Measurements from ENCODE around the gene NOSIP. TPM values are rescaled to one million over a fixed set of nuclear protein-coding genes. Genes with fewer than 3 reads are reported as not detected.

The NOSIP gene
- total RNA-seq, 1 experiment from 2014 or later = 66.1 TPM

DNA sequence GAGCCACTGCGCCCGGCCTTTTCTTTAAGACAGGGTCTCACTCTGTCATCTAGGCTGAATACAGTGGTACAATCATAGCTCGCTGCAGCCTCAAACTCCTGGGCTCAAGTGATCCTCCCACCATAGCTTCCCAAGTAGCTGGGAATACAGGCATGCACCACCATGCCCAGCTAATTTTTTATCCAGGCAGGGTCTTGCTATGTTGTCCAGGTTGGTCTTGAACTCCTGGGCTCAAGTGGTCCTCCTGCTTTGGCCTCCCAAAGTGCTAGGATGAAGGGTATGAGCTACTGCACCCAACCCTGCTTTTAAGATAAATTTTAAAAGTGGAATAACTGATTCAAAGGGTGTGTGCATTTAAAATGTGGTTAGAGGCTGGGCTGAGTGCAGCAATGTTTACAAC is 14.1 kb downstream of the NOSIP start:
- TF ChIP-seq, protein P1, sequence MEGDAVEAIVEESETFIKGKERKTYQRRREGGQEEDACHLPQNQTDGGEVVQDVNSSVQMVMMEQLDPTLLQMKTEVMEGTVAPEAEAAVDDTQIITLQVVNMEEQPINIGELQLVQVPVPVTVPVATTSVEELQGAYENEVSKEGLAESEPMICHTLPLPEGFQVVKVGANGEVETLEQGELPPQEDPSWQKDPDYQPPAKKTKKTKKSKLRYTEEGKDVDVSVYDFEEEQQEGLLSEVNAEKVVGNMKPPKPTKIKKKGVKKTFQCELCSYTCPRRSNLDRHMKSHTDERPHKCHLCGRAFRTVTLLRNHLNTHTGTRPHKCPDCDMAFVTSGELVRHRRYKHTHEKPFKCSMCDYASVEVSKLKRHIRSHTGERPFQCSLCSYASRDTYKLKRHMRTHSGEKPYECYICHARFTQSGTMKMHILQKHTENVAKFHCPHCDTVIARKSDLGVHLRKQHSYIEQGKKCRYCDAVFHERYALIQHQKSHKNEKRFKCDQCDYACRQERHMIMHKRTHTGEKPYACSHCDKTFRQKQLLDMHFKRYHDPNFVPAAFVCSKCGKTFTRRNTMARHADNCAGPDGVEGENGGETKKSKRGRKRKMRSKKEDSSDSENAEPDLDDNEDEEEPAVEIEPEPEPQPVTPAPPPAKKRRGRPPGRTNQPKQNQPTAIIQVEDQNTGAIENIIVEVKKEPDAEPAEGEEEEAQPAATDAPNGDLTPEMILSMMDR (IDR thresholded peaks at IDR 0.05) = no peak
- peaks cover 5% of the 10 kb centered on the region for H3K4me1 ChIP-seq (ENCODE audit: control insufficient read depth, insufficient read depth, low read length)
- in situ Hi-C loops (cut with HindIII; ENCODE audit: low pct_unique_long_range_greater_than_20kb, low sequenced_read_pairs) = no loop called here
- ChIA-PET CTCF (no interaction called here), POLR2A (no interaction called here)
- H3K27ac ChIP-seq (ENCODE audit: low read length) = no peak overlapping the region
- intact Hi-C loops (cut with micrococcal nuclease; ENCODE audit: unreplicated experiment) = no loop called here
- BruUV-seq (replicated peaks) = no TSS peak
- no peaks in the 10 kb centered on the region for H3K27me3 ChIP-seq (ENCODE audit: control insufficient read depth, insufficient read depth, low read length)
- H3K4me3 ChIP-seq (ENCODE audit: low read depth in 2 of 2, low read length in 2 of 2) = no peak overlapping the region
- H3K36me3 ChIP-seq (ENCODE audit: control insufficient read depth, insufficient read depth, low read length) = no peaks in the 10 kb centered on the region
- DNase-seq (ENCODE audit: low read depth, low spot score) (no peak), ATAC-seq (no peak)
- H3K9me3 ChIP-seq (ENCODE audit: control insufficient read depth, insufficient read depth, low read depth, low read length) = no peaks in the 10 kb centered on the region

DNA sequence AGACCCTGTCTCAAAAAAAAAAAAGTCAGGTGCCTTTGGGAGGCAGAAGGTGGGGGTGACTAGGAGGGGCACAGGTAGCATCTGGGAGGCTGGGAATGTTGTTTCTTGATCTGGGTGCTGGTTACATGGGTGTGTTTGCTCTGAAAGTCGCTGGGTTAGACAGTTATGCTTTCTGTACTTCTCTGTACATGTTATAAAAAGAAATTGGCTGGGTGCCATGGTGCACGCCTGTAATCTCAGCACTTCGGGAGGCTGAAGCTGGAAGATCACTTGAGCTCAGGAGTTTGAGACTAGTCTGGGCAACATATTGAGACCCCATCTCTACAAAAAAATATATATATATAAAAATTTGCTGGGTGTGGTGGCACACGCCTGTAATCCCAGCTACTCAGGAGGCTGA is 15.1 kb downstream of the NOSIP start:
- no TSS peak for BruUV-seq (replicated peaks)
- 0 out of 2 replicates have a peak, but pooled peaks cover under 1% of the 10 kb centered on the region for H3K4me1 ChIP-seq (ENCODE audit: control insufficient read depth, insufficient read depth, low read length)
- DNase-seq (ENCODE audit: low read depth, low spot score) (no peak), ATAC-seq (no peak)
- CTCF ChIA-PET = interaction anchor here (0.6 kb wide), 1 partner anchor 121 kb away, joined by 8 read pairs; no protein-coding TSS in a partner anchor
- intact Hi-C loops (cut with micrococcal nuclease; ENCODE audit: unreplicated experiment) = no loop called here
- H3K27ac ChIP-seq (ENCODE audit: low read length) = no peak overlapping the region
- H3K27me3 ChIP-seq (ENCODE audit: control insufficient read depth, insufficient read depth, low read length) = no peaks in the 10 kb centered on the region
- in situ Hi-C loops (cut with HindIII; ENCODE audit: low pct_unique_long_range_greater_than_20kb, low sequenced_read_pairs) = no loop called here
- no peaks in the 10 kb centered on the region for H3K9me3 ChIP-seq (ENCODE audit: control insufficient read depth, insufficient read depth, low read depth, low read length)
- TF ChIP-seq, protein P2, sequence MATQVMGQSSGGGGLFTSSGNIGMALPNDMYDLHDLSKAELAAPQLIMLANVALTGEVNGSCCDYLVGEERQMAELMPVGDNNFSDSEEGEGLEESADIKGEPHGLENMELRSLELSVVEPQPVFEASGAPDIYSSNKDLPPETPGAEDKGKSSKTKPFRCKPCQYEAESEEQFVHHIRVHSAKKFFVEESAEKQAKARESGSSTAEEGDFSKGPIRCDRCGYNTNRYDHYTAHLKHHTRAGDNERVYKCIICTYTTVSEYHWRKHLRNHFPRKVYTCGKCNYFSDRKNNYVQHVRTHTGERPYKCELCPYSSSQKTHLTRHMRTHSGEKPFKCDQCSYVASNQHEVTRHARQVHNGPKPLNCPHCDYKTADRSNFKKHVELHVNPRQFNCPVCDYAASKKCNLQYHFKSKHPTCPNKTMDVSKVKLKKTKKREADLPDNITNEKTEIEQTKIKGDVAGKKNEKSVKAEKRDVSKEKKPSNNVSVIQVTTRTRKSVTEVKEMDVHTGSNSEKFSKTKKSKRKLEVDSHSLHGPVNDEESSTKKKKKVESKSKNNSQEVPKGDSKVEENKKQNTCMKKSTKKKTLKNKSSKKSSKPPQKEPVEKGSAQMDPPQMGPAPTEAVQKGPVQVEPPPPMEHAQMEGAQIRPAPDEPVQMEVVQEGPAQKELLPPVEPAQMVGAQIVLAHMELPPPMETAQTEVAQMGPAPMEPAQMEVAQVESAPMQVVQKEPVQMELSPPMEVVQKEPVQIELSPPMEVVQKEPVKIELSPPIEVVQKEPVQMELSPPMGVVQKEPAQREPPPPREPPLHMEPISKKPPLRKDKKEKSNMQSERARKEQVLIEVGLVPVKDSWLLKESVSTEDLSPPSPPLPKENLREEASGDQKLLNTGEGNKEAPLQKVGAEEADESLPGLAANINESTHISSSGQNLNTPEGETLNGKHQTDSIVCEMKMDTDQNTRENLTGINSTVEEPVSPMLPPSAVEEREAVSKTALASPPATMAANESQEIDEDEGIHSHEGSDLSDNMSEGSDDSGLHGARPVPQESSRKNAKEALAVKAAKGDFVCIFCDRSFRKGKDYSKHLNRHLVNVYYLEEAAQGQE (IDR thresholded peaks at IDR 0.05; ENCODE audit: insufficient read depth in 1 of 2, low read depth in 2 of 2, low read length in 1 of 2) = no peak
- TF ChIP-seq, protein P1 (IDR thresholded peaks at IDR 0.05) = no peak
- TF ChIP-seq SIN3A (IDR thresholded peaks at IDR 0.05; ENCODE audit: borderline replicate concordance, insufficient read depth, low read depth, low read length) (no peak), POLR2AphosphoS5 (IDR thresholded peaks at IDR 0.05; ENCODE audit: low read depth, low read length) (no peak), TCF7L2 (IDR thresholded peaks at IDR 0.05; ENCODE audit: low read depth, low read length) (no peak)
- POLR2A ChIA-PET = no interaction called here
- no peak overlapping the region for H3K4me3 ChIP-seq (ENCODE audit: low read depth in 2 of 2, low read length in 2 of 2)
- H3K36me3 ChIP-seq (ENCODE audit: control insufficient read depth, insufficient read depth, low read length) = no peaks in the 10 kb centered on the region
